Fibroblast of lung (primary cell): ENCODE results near the gene CEP131. TPM values are rescaled to one million over a fixed set of nuclear protein-coding genes. Genes with fewer than 3 reads are reported as not detected.

Experiments
- DNase-seq, 2 donors: peaks; one replicate each; pipeline versions ENCODE4 v3.0.0 to v3.0.0-alpha.2; 2010; ENCODE audit warnings: low read depth in 2 of 2
- H2AFZ ChIP-seq: 2 replicates; pipeline ENCODE4 v1.5.1; 2012; ENCODE audit warnings: low read length, control low read depth, inconsistent platforms
- H3K27ac ChIP-seq: 2 replicates; pipeline ENCODE4 v1.5.1; 2011; ENCODE audit warnings: low read length, control low read depth; ENCODE audit not compliant: insufficient read depth
- H3K27me3 ChIP-seq: 2 replicates; pipeline ENCODE4 v1.5.1; 2011; ENCODE audit warnings: mild to moderate bottlenecking, low read length; ENCODE audit not compliant: control insufficient read depth, insufficient read depth
- H3K36me3 ChIP-seq: 2 replicates; pipeline ENCODE4 v1.5.1; 2011; ENCODE audit warnings: low read length; ENCODE audit not compliant: control insufficient read depth, insufficient read depth
- H3K4me1 ChIP-seq: 2 replicates; pipeline ENCODE4 v1.5.1; 2011; ENCODE audit warnings: low read length; ENCODE audit not compliant: control insufficient read depth, insufficient read depth; ENCODE audit errors: extremely low read depth
- H3K4me2 ChIP-seq: 2 replicates; pipeline ENCODE4 v1.5.1; 2011; ENCODE audit warnings: low read length, control low read depth; ENCODE audit not compliant: insufficient read depth; ENCODE audit errors: extremely low read depth
- H3K4me3 ChIP-seq, 4 experiments: fragments of 200-600 bp in 1 of 4; sonication (generic) in 1 of 4; replicated peaks in 1 of 4; 2 replicates each; pipeline ENCODE4 v1.5.1; 2011 to 2016; ENCODE audit warnings: low read length in 4 of 4, low read depth in 3 of 4, mild to moderate bottlenecking in 3 of 4, control low read depth in 2 of 4, inconsistent platforms in 1 of 4, mixed read lengths in 1 of 4; ENCODE audit not compliant: insufficient read depth in 1 of 4; ENCODE audit errors: control extremely low read depth in 1 of 4
- H3K79me2 ChIP-seq: 2 replicates; pipeline ENCODE4 v1.5.1; 2012; ENCODE audit warnings: mild to moderate bottlenecking, low read length, inconsistent platforms; ENCODE audit not compliant: control insufficient read depth, insufficient read depth
- H3K9ac ChIP-seq: 2 replicates; pipeline ENCODE4 v1.5.1; 2011; ENCODE audit warnings: mild to moderate bottlenecking, low read length, control low read depth; ENCODE audit not compliant: insufficient read depth
- H3K9me3 ChIP-seq: 2 replicates; pipeline ENCODE4 v1.5.1; 2012; ENCODE audit warnings: low read depth, low read length; ENCODE audit not compliant: control insufficient read depth, insufficient read depth
- H4K20me1 ChIP-seq: 2 replicates; pipeline ENCODE4 v1.5.1; 2011; ENCODE audit warnings: low read length; ENCODE audit not compliant: control insufficient read depth, insufficient read depth; ENCODE audit errors: extremely low read depth
- CTCF ChIP-seq, 2 donors: IDR thresholded peaks in 1 of 2; conservative IDR thresholded peaks in 1 of 2; 1 replicate in 1 of 2; 2 replicates in 1 of 2; pipeline ENCODE4 v1.5.1; 2011 to 2012; ENCODE audit warnings: low read length in 2 of 2, control low read depth in 1 of 2, inconsistent platforms in 1 of 2, low read depth in 1 of 2, mild to moderate bottlenecking in 1 of 2
- EZH2 ChIP-seq: IDR thresholded peaks from 2 replicates; pipeline ENCODE4 v1.5.1; 2012; ENCODE audit warnings: low read length, control low read depth, mild to moderate bottlenecking; ENCODE audit errors: missing control alignments
- polyA plus RNA-seq, 2 donors: library from polyadenylated mRNA; depleted of rRNA in 1 of 2; stranded (reverse) in 1 of 2; unstranded in 1 of 2; fragments of >200 nt; gene quantifications; 2 replicates each; pipeline ENCODE4 v1.2.1, GENCODE V29; 2011 to 2012; ENCODE audit warnings: missing spikeins in 1 of 2
- total RNA-seq: library from RNA; depleted of rRNA; stranded (reverse); fragments of >200 nt; gene quantifications from 2 replicates; pipeline ENCODE4 v1.2.1, GENCODE V29; 2014

CEP131 gene
- total and polyA plus RNA-seq, 2 donors (not counting 1 experiment from before 2014, with no cell fraction given): 2.0 to 7.4 TPM

- H3K27ac ChIP-seq: no peak overlapping the region
- H3K4me3 ChIP-seq: no peak overlapping the region
- H2AFZ ChIP-seq: no peak overlapping the region
- H3K4me1 ChIP-seq: no peaks in the 10 kb centered on the region
- no peaks in the 10 kb centered on the region for H3K27me3 ChIP-seq
- H3K9me3 ChIP-seq: no peaks in the 10 kb centered on the region
- no peak overlapping the region for H3K4me2 ChIP-seq
- DNase-seq: no peak
- H3K9ac ChIP-seq: no peak overlapping the region
- H3K79me2 ChIP-seq: no peaks in the 10 kb centered on the region
- no peaks in the 10 kb centered on the region for H3K36me3 ChIP-seq
- no peaks in the 10 kb centered on the region for H4K20me1 ChIP-seq
- no peak for TF ChIP-seq CTCF (conservative IDR thresholded peaks at IDR 0.05 in 1 of 2, IDR thresholded peaks at IDR 0.05 in 1 of 2; ENCODE audit: low read depth in 1 of 2, low read length in 2 of 2)
Measured at GRCh38 chr17:81195941-81196495, 26.7 kb downstream of the CEP131 start.

- H3K36me3 ChIP-seq: no peaks in the 10 kb centered on the region
- H3K9ac ChIP-seq: no peak overlapping the region
- no peaks in the 10 kb centered on the region for H3K9me3 ChIP-seq
- H3K4me3 ChIP-seq: no peak overlapping the region
- H2AFZ ChIP-seq: no peak overlapping the region
- no peak for TF ChIP-seq EZH2
- no peak for TF ChIP-seq CTCF (conservative IDR thresholded peaks at IDR 0.05 in 1 of 2, IDR thresholded peaks at IDR 0.05 in 1 of 2; ENCODE audit: low read depth in 1 of 2, low read length in 2 of 2)
- H3K4me1 ChIP-seq: no peaks in the 10 kb centered on the region
- no peaks in the 10 kb centered on the region for H3K27me3 ChIP-seq
- H3K4me2 ChIP-seq: no peak overlapping the region
- DNase-seq: no peak
- H3K79me2 ChIP-seq: no peaks in the 10 kb centered on the region
- H3K27ac ChIP-seq: no peak overlapping the region
- H4K20me1 ChIP-seq: no peaks in the 10 kb centered on the region
Measured at GRCh38 chr17:81194941-81195901, 27.5 kb downstream of the CEP131 start.

GRCh38 chr17:81194225-81194760, 28.5 kb downstream of the CEP131 start:
- H3K27me3 ChIP-seq: no peaks in the 10 kb centered on the region
- no peak for DNase-seq
- no peak overlapping the region for H3K4me2 ChIP-seq
- no peaks in the 10 kb centered on the region for H3K79me2 ChIP-seq
- no peak overlapping the region for H2AFZ ChIP-seq
- H3K9me3 ChIP-seq: no peaks in the 10 kb centered on the region
- no peaks in the 10 kb centered on the region for H3K4me1 ChIP-seq
- H4K20me1 ChIP-seq: no peaks in the 10 kb centered on the region
- no peak overlapping the region for H3K27ac ChIP-seq
- H3K4me3 ChIP-seq: no peak overlapping the region
- TF ChIP-seq CTCF (conservative IDR thresholded peaks at IDR 0.05 in 1 of 2, IDR thresholded peaks at IDR 0.05 in 1 of 2; ENCODE audit: low read depth in 1 of 2, low read length in 2 of 2): no peak
- H3K36me3 ChIP-seq: no peaks in the 10 kb centered on the region
- no peak overlapping the region for H3K9ac ChIP-seq
